ENCODE results near the gene ACOX2.
A peak's percentile ranks its signal among the peaks of the same experiment; 100 is the strongest.

The ACOX2 gene

GRCh38 chr3:58507356-58508078 lies 29.5 kb downstream of the ACOX2 start:
- DNase-seq (no peak), ATAC-seq (no peak)
- Mint-ChIP-seq H3K9me3 (no peaks in the 10 kb centered on the region), H3K27me3 (no peaks in the 10 kb centered on the region), H3K27ac (no peak overlapping the region), H3K4me1 (no peaks in the 10 kb centered on the region), H3K4me3 (no peak overlapping the region)

GRCh38 chr3:58502872-58503271 lies 34.1 kb downstream of the ACOX2 start:
- no peak overlapping the region for H3K27ac Mint-ChIP-seq
- DNase-seq = no peak
- H3K9me3 Mint-ChIP-seq = no peaks in the 10 kb centered on the region
- no peak for ATAC-seq
- no peak overlapping the region for H3K4me3 Mint-ChIP-seq
- peaks cover 7% of the 10 kb centered on the region for H3K4me1 Mint-ChIP-seq
- H3K27me3 Mint-ChIP-seq = no peaks in the 10 kb centered on the region

- Mint-ChIP-seq H3K9me3 (no peaks in the 10 kb centered on the region), H3K27ac (no peak overlapping the region), H3K27me3 (no peaks in the 10 kb centered on the region), H3K4me3 (no peak overlapping the region), H3K4me1 (peaks cover 48% of the 10 kb centered on the region)
- no peak for ATAC-seq
- DNase-seq = no peak
These were observed 39.9 kb downstream of the ACOX2 start for GRCh38 chr3:58497097-58497496.

GRCh38 chr3:58496206-58496857 lies 40.7 kb downstream of the ACOX2 start:
- ATAC-seq = no peak
- peaks cover 52% of the 10 kb centered on the region for H3K4me1 Mint-ChIP-seq

GRCh38 chr3:58495101-58495500 lies 41.9 kb downstream of the ACOX2 start:
- no peak for ATAC-seq
- Mint-ChIP-seq H3K27me3 (peaks cover 9% of the 10 kb centered on the region), H3K4me3 (no peak overlapping the region), H3K4me1 (peaks cover 60% of the 10 kb centered on the region), H3K27ac (no peak overlapping the region), H3K9me3 (no peaks in the 10 kb centered on the region)
- DNase-seq = no peak

More at GRCh38 chr3:58496206-58496857, 40.7 kb downstream of the ACOX2 start:
- no peak for DNase-seq
- no peak overlapping the region for H3K4me3 Mint-ChIP-seq
- H3K27ac Mint-ChIP-seq = no peak overlapping the region
- peaks cover 4% of the 10 kb centered on the region for H3K27me3 Mint-ChIP-seq
- no peaks in the 10 kb centered on the region for H3K9me3 Mint-ChIP-seq

GRCh38 chr3:58494107-58494506 lies 42.9 kb downstream of the ACOX2 start:
- DNase-seq (no peak), ATAC-seq (no peak)
- H3K4me3 Mint-ChIP-seq = peak overlapping the region in 1 of 2 donors; percentile 36
- H3K27ac Mint-ChIP-seq = no peak overlapping the region
- H3K4me1 Mint-ChIP-seq = peaks cover 60% of the 10 kb centered on the region
- H3K27me3 Mint-ChIP-seq = peaks cover 10% of the 10 kb centered on the region
- no peaks in the 10 kb centered on the region for H3K9me3 Mint-ChIP-seq

GRCh38 chr3:58492494-58492905 lies 44.5 kb downstream of the ACOX2 start:
- Mint-ChIP-seq H3K27me3 (peaks cover 26% of the 10 kb centered on the region), H3K4me3 (peak overlapping the region; percentile 82 to 96), H3K9me3 (no peaks in the 10 kb centered on the region), H3K4me1 (peaks cover 54% of the 10 kb centered on the region), H3K27ac (peak overlapping the region; percentile 78 to 89)
- no peak for ATAC-seq
- DNase-seq = peak in 1 of 2 donors; percentile 25

- peak within 1 kb of the TSS; percentile 78 to 89 for H3K27ac Mint-ChIP-seq
- peaks cover 33% of the 10 kb centered on the region for H3K27me3 Mint-ChIP-seq
- H3K9me3 Mint-ChIP-seq = no peaks in the 10 kb centered on the region
- peaks cover 56% of the 10 kb centered on the region for H3K4me1 Mint-ChIP-seq
- peak within 1 kb of the TSS; percentile 82 to 96 for H3K4me3 Mint-ChIP-seq
- ATAC-seq (peak; percentile 93), DNase-seq (peak; percentile 89 to 90)
These were observed 45.2 kb downstream of the ACOX2 start, which contains the start of gene KCTD6 for GRCh38 chr3:58491506-58492402. TSS of gene KCTD6 (plus strand) at chr3:58492096. CDS start at chr3:58498756, 6,660 bp downstream.

GRCh38 chr3:58490860-58491501 lies 46.0 kb downstream of the ACOX2 start:
- peak overlapping the region in 1 of 2 donors; percentile 74 for H3K4me3 Mint-ChIP-seq
- ATAC-seq (no peak), DNase-seq (peak in 1 of 2 donors; percentile 5)
- peaks cover 38% of the 10 kb centered on the region for H3K27me3 Mint-ChIP-seq
- H3K9me3 Mint-ChIP-seq = no peaks in the 10 kb centered on the region
- H3K27ac Mint-ChIP-seq = no peak overlapping the region
- peaks cover 50% of the 10 kb centered on the region for H3K4me1 Mint-ChIP-seq

GRCh38 chr3:58488967-58489366 lies 48.0 kb downstream of the ACOX2 start:
- Mint-ChIP-seq H3K4me1 (peaks cover 37% of the 10 kb centered on the region), H3K9me3 (no peaks in the 10 kb centered on the region), H3K27ac (no peak overlapping the region), H3K27me3 (peaks cover 42% of the 10 kb centered on the region), H3K4me3 (no peak overlapping the region)
- ATAC-seq = no peak
- no peak for DNase-seq

- DNase-seq = no peak
- H3K27ac Mint-ChIP-seq = no peak overlapping the region
- no peak for ATAC-seq
- H3K9me3 Mint-ChIP-seq = no peaks in the 10 kb centered on the region
- no peak overlapping the region for H3K4me3 Mint-ChIP-seq
- peaks cover 22% of the 10 kb centered on the region for H3K4me1 Mint-ChIP-seq
- H3K27me3 Mint-ChIP-seq = peaks cover 45% of the 10 kb centered on the region
These were observed 49.7 kb downstream of the ACOX2 start for GRCh38 chr3:58487140-58487886.

GRCh38 chr3:58485801-58486435 lies 51.1 kb downstream of the ACOX2 start:
- peaks cover 14% of the 10 kb centered on the region for H3K4me1 Mint-ChIP-seq
- no peak overlapping the region for H3K27ac Mint-ChIP-seq
- H3K4me3 Mint-ChIP-seq = no peak overlapping the region
- no peaks in the 10 kb centered on the region for H3K9me3 Mint-ChIP-seq
- DNase-seq (no peak), ATAC-seq (no peak)
- H3K27me3 Mint-ChIP-seq = peaks cover 37% of the 10 kb centered on the region

GRCh38 chr3:58484722-58485069 lies 52.3 kb downstream of the ACOX2 start:
- ATAC-seq = no peak

GRCh38 chr3:58484045-58484721 lies 52.8 kb downstream of the ACOX2 start:
- DNase-seq = no peak
- no peak for ATAC-seq
- peaks cover under 1 to 7% of the 10 kb centered on the region in 2 donors for H3K9me3 Mint-ChIP-seq
- H3K27me3 Mint-ChIP-seq = peaks cover 36% of the 10 kb centered on the region
- peaks cover 10% of the 10 kb centered on the region for H3K4me1 Mint-ChIP-seq
- H3K27ac Mint-ChIP-seq = no peak overlapping the region
- no peak overlapping the region for H3K4me3 Mint-ChIP-seq

More at GRCh38 chr3:58484722-58485069, 52.3 kb downstream of the ACOX2 start:
- peaks cover 36% of the 10 kb centered on the region for H3K27me3 Mint-ChIP-seq
- no peak overlapping the region for H3K4me3 Mint-ChIP-seq
- DNase-seq = no peak
- H3K27ac Mint-ChIP-seq = no peak overlapping the region
- peaks cover 10% of the 10 kb centered on the region for H3K4me1 Mint-ChIP-seq
- H3K9me3 Mint-ChIP-seq = peaks cover 0 to 7% of the 10 kb centered on the region in 2 donors

Measured in stimulated activated naive CD8-positive, alpha-beta T cell treated with anti-CD3 and anti-CD28 coated beads, Interleukin-15, amount 100 ng/mL, for 72 hours (primary cell).